COLO829 (cell line): ENCODE measurements around the gene ANKS1B.
"Not testable (repeated sequence)": the region's sequence is repeated elsewhere in the genome, so short reads cannot be mapped to it uniquely, and the experiment has no call there.

Experiments
- DNase-seq: peaks from one replicate; pipeline ENCODE4 v3.0.0; 2012; ENCODE audit warnings: low spot score

Gene ANKS1B

GRCh38 chr12:99002731-99003130, 982.0 kb downstream of the ANKS1B start:
- DNase-seq: no peak

GRCh38 chr12:99002156-99002555, 982.6 kb downstream of the ANKS1B start:
- no peak for DNase-seq

- no peak for DNase-seq
Observed at GRCh38 chr12:98999559-98999958, 985.2 kb downstream of the ANKS1B start.

GRCh38 chr12:98998697-98999299, 985.9 kb downstream of the ANKS1B start:
- peak; percentile 71 for DNase-seq

- DNase-seq: no peak
Observed at GRCh38 chr12:98997899-98998298, 986.8 kb downstream of the ANKS1B start.

GRCh38 chr12:98990648-98991047, 994.1 kb downstream of the ANKS1B start:
- DNase-seq: no peak

- DNase-seq: no peak
Observed at GRCh38 chr12:98985156-98985555, 999.6 kb downstream of the ANKS1B start.

GRCh38 chr12:98983647-98984046, 1001.1 kb downstream of the ANKS1B start:
- DNase-seq: no peak

- no peak for DNase-seq
Observed at GRCh38 chr12:98980508-98980907, 1004.2 kb downstream of the ANKS1B start.

GRCh38 chr12:98977186-98977585, 1007.5 kb downstream of the ANKS1B start:
- no peak for DNase-seq

GRCh38 chr12:98974767-98975381, 1009.9 kb downstream of the ANKS1B start:
- no peak for DNase-seq

GRCh38 chr12:98973395-98973794, 1011.3 kb downstream of the ANKS1B start:
- peak; percentile 35 for DNase-seq

GRCh38 chr12:98970950-98971349, 1013.8 kb downstream of the ANKS1B start:
- DNase-seq: no peak

GRCh38 chr12:98970210-98970609, 1014.5 kb downstream of the ANKS1B start:
- no peak for DNase-seq

GRCh38 chr12:98968896-98969295, 1015.8 kb downstream of the ANKS1B start:
- no peak for DNase-seq

GRCh38 chr12:98957135-98957534, 1027.6 kb downstream of the ANKS1B start:
- DNase-seq: not testable (repeated sequence)

- no peak for DNase-seq
Observed at GRCh38 chr12:98955284-98955683, 1029.5 kb downstream of the ANKS1B start.

GRCh38 chr12:98954506-98954905, 1030.2 kb downstream of the ANKS1B start:
- DNase-seq: no peak

GRCh38 chr12:98951406-98951805, 1033.3 kb downstream of the ANKS1B start:
- no peak for DNase-seq

GRCh38 chr12:98948343-98948949, 1036.3 kb downstream of the ANKS1B start:
- DNase-seq: no peak

- DNase-seq: no peak
Observed at GRCh38 chr12:98945864-98946263, 1038.9 kb downstream of the ANKS1B start.

GRCh38 chr12:98939926-98940325, 1044.8 kb downstream of the ANKS1B start:
- no peak for DNase-seq

- DNase-seq: peak; percentile 25
Observed at GRCh38 chr12:98939350-98939749, 1045.4 kb downstream of the ANKS1B start.

- DNase-seq: no peak
Observed at GRCh38 chr12:98935847-98936246, 1048.9 kb downstream of the ANKS1B start.
